Activated T-cell treated with anti-CD3 and anti-CD28 coated beads, Interleukin-2, amount 50 U/mL, for 24 hours (primary cell): ENCODE data around the gene CASZ1.

Experiments
- DNase-seq: peaks from one replicate; pipeline ENCODE4 v3.0.0-alpha.2; 2020
- H3K27ac Mint-ChIP-seq: 2 replicates; pipeline ENCODE4 v1.8.0; 2020; ENCODE audit warnings: mild to moderate bottlenecking, mixed read lengths
- H3K27me3 Mint-ChIP-seq: 2 replicates; pipeline ENCODE4 v1.8.0; 2020; ENCODE audit warnings: mixed read lengths
- H3K36me3 Mint-ChIP-seq: 2 replicates; pipeline ENCODE4 v1.8.0; 2020; ENCODE audit warnings: low read depth, mixed read lengths
- H3K4me1 Mint-ChIP-seq: 2 replicates; pipeline ENCODE4 v1.8.0; 2020; ENCODE audit warnings: low read depth, mixed read lengths
- H3K4me3 Mint-ChIP-seq: 2 replicates; pipeline ENCODE4 v1.8.0; 2020; ENCODE audit warnings: mild to moderate bottlenecking, moderate library complexity, mixed read lengths
- H3K9me3 Mint-ChIP-seq: 2 replicates; pipeline ENCODE4 v1.8.0; 2020; ENCODE audit warnings: mixed read lengths

The CASZ1 gene

DNA sequence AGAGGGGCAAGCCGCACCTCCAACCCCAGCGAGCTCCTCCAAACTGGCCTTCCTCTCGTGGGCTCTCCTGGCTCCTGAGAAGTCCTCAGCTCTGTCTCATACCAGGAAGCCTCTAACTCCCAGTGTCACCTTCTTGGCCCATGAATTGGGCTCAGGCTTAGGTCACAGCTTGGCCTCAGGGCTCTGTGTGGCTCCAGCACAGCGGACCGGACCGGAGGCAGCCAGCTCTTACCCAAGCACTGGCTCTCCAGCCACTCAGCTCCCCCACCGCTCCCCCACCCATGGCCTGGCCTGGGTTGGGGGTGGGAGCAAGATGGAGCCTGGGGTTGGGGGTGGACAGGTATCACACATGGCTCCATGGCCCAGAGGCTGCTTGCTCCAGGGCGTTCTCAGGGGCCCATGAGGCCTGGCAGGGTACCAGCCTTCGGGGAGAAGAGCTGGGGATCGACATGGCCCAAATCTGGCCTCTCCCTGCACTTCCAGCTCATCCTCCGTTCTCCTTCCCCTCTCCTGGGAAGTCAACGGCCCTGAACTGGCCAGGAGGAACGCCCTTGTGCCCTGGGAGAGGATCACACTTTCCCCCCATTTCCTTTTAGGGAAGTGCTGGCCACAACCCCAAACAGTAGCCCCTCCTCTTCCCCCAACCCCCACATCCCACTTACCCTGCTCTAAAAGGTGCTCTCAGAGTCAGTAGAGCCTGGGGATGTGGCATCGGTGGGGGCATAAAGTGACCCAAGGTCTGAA lies 97.5 kb downstream of the CASZ1 start:
- Mint-ChIP-seq H3K36me3 (no peaks in the 10 kb centered on the region), H3K4me1 (peaks cover 18% of the 10 kb centered on the region), H3K9me3 (no peaks in the 10 kb centered on the region), H3K4me3 (no peak overlapping the region), H3K27ac (no peak overlapping the region), H3K27me3 (peaks cover 10% of the 10 kb centered on the region)
- DNase-seq, result no peak

DNA sequence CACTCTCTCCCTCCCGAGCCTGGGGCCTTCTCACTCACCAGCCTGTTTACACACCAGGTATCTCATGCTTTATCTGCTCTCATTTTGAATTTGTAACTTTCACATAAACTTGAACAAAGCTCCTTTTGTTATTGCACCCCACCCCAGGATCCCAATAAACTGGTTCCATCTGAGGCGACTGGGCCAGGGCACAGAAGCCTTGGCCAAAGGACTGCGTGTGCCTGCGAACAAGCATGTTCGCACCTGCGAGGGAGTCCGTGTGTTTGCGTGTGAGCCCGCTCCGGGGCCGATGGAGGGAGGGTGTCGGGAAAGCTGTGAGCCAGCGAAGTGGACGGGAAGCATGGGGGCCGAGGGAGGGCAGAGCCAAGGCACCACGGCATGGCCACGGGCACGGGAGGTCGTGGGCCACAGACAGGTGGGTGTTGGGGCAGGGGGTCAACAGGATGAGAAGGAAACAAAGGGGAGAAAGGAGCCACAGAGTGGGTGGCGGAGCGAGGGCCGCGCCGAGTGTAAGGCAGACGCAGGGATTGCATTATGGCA lies 98.8 kb downstream of the CASZ1 start:
- Mint-ChIP-seq H3K9me3 (no peaks in the 10 kb centered on the region), H3K27ac (no peak overlapping the region), H3K27me3 (peaks cover 8% of the 10 kb centered on the region), H3K36me3 (no peaks in the 10 kb centered on the region), H3K4me1 (peaks cover 26% of the 10 kb centered on the region), H3K4me3 (no peak overlapping the region)
- DNase-seq, result no peak

DNA sequence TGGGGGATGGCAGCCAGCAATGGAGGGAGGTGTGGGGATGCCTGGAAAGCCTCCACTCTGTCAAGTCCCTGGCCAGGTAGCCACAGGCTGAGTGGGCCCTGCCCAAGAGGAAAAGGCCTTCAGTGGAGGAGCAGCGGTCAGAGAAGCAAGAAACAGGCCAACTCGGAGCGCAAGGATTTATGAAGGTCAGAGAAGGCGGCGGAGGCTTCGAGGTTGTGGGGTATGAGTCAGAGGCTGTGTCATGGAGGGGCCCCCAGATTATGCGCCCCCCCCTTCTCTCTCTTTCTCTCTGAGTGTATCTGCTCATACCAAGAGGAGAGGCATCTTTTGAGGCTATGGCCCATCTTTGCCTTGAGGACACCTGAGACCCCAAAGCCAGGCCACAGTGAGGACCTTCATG lies 99.5 kb downstream of the CASZ1 start:
- Mint-ChIP-seq H3K9me3 (no peaks in the 10 kb centered on the region), H3K4me3 (no peak overlapping the region), H3K27ac (no peak overlapping the region), H3K27me3 (peaks cover 8% of the 10 kb centered on the region), H3K36me3 (no peaks in the 10 kb centered on the region), H3K4me1 (peaks cover 34% of the 10 kb centered on the region)
- DNase-seq, result peak; percentile 55

- H3K27ac Mint-ChIP-seq, result no peak overlapping the region
- H3K27me3 Mint-ChIP-seq, result peaks cover 8% of the 10 kb centered on the region
- peak overlapping the region; percentile 71 for H3K4me3 Mint-ChIP-seq
- DNase-seq, result peak; percentile 82
- no peaks in the 10 kb centered on the region for H3K36me3 Mint-ChIP-seq
- H3K4me1 Mint-ChIP-seq, result peaks cover 41% of the 10 kb centered on the region
- H3K9me3 Mint-ChIP-seq, result no peaks in the 10 kb centered on the region
Observed at GRCh38 chr1:10694633-10695627, 101.5 kb downstream of the CASZ1 start.

GRCh38 chr1:10694274-10694632 lies 102.2 kb downstream of the CASZ1 start:
- DNase-seq, result peak; percentile 74
- peak overlapping the region; percentile 77 for H3K4me3 Mint-ChIP-seq

GRCh38 chr1:10693497-10694273 lies 102.8 kb downstream of the CASZ1 start:
- peak overlapping the region; percentile 81 for H3K4me3 Mint-ChIP-seq
- H3K27ac Mint-ChIP-seq, result peak overlapping the region; percentile 86
- H3K9me3 Mint-ChIP-seq, result no peaks in the 10 kb centered on the region
- DNase-seq, result peak; percentile 67
- peaks cover 8% of the 10 kb centered on the region for H3K27me3 Mint-ChIP-seq
- H3K4me1 Mint-ChIP-seq, result peaks cover 41% of the 10 kb centered on the region
- H3K36me3 Mint-ChIP-seq, result no peaks in the 10 kb centered on the region

More at GRCh38 chr1:10694274-10694632, 102.2 kb downstream of the CASZ1 start:
- Mint-ChIP-seq H3K36me3 (no peaks in the 10 kb centered on the region), H3K27ac (peak overlapping the region; percentile 79), H3K4me1 (peaks cover 41% of the 10 kb centered on the region), H3K27me3 (peaks cover 8% of the 10 kb centered on the region), H3K9me3 (no peaks in the 10 kb centered on the region)

GRCh38 chr1:10693152-10693496 lies 103.3 kb downstream of the CASZ1 start:
- Mint-ChIP-seq H3K9me3 (no peaks in the 10 kb centered on the region), H3K27me3 (peaks cover 8% of the 10 kb centered on the region), H3K4me3 (peak overlapping the region; percentile 81), H3K36me3 (no peaks in the 10 kb centered on the region), H3K27ac (peak overlapping the region; percentile 86), H3K4me1 (peaks cover 41% of the 10 kb centered on the region)
- no peak for DNase-seq

DNA sequence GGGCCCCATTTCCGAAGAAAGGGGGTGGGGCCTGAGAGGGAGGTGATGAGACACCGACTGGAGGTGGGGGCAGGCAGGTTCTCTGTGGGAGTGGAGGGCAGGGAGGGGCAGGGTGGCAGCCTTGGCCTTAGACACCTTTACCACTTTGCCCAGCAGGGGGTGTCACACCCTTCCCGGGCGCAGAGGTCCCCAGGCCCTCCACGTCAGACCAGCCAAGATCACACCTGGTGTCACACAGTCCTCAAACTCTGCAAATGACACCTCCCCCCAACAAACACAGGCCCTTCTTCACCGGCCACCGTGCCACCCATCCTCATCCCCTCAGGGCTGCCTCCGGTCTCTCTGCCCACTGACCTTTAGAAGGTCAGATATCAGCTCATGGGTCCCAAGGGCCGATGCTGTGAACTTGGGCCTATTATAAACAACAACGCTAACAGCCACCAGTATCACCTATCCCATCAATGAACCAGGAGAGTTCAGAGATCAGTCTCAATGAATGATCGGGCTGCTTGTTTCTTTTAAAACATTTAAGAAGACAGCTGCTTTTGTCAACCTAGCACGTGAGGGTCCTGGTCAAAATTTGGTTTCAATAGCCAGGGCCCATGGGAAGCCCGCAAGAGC lies 103.9 kb downstream of the CASZ1 start:
- Mint-ChIP-seq H3K4me3 (peak overlapping the region; percentile 81), H3K27ac (peak overlapping the region; percentile 44), H3K9me3 (no peaks in the 10 kb centered on the region), H3K4me1 (peaks cover 39% of the 10 kb centered on the region), H3K36me3 (no peaks in the 10 kb centered on the region), H3K27me3 (peaks cover 8% of the 10 kb centered on the region)
- peak; percentile 73 for DNase-seq

- no peak overlapping the region for H3K4me3 Mint-ChIP-seq
- no peaks in the 10 kb centered on the region for H3K36me3 Mint-ChIP-seq
- DNase-seq, result peak; percentile 37
- no peak overlapping the region for H3K27ac Mint-ChIP-seq
- no peaks in the 10 kb centered on the region for H3K9me3 Mint-ChIP-seq
- H3K27me3 Mint-ChIP-seq, result peaks cover 8% of the 10 kb centered on the region
- H3K4me1 Mint-ChIP-seq, result peaks cover 31% of the 10 kb centered on the region
Observed at GRCh38 chr1:10691740-10692125, 104.7 kb downstream of the CASZ1 start.

GRCh38 chr1:10691075-10691739 lies 105.2 kb downstream of the CASZ1 start:
- no peaks in the 10 kb centered on the region for H3K36me3 Mint-ChIP-seq
- no peak for DNase-seq
- H3K27ac Mint-ChIP-seq, result no peak overlapping the region
- H3K4me1 Mint-ChIP-seq, result peaks cover 28% of the 10 kb centered on the region
- no peak overlapping the region for H3K4me3 Mint-ChIP-seq
- no peaks in the 10 kb centered on the region for H3K9me3 Mint-ChIP-seq
- peaks cover 8% of the 10 kb centered on the region for H3K27me3 Mint-ChIP-seq

- DNase-seq, result no peak
- H3K4me1 Mint-ChIP-seq, result peaks cover 27% of the 10 kb centered on the region
Observed at GRCh38 chr1:10690484-10690883, 106.0 kb downstream of the CASZ1 start.

DNA sequence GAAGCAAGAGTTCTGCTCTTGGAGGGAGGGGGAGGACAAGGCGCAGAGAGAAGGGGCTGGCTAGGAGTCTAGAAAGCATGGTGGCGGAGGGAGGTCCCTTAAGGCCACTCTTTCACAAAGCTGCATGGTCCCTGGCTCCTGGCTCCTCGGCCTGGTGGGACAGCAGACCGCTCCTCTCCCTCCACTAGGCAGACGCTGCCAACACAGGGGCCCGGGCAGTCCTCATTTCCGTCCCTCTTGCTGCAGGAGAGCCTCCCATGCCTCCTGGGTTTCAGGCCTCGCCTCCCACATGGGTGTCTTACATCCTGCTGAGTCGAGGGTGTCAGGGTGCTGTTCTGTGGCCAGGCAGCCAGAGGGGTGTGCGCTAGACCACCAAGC lies 108.0 kb downstream of the CASZ1 start:
- Mint-ChIP-seq H3K36me3 (no peaks in the 10 kb centered on the region), H3K27me3 (no peaks in the 10 kb centered on the region), H3K4me3 (no peak overlapping the region), H3K9me3 (no peaks in the 10 kb centered on the region), H3K4me1 (peaks cover 22% of the 10 kb centered on the region), H3K27ac (no peak overlapping the region)
- no peak for DNase-seq

More at GRCh38 chr1:10690484-10690883, 106.0 kb downstream of the CASZ1 start:
- Mint-ChIP-seq H3K9me3 (no peaks in the 10 kb centered on the region), H3K36me3 (no peaks in the 10 kb centered on the region), H3K4me3 (no peak overlapping the region), H3K27me3 (peaks cover 4% of the 10 kb centered on the region), H3K27ac (no peak overlapping the region)

DNA sequence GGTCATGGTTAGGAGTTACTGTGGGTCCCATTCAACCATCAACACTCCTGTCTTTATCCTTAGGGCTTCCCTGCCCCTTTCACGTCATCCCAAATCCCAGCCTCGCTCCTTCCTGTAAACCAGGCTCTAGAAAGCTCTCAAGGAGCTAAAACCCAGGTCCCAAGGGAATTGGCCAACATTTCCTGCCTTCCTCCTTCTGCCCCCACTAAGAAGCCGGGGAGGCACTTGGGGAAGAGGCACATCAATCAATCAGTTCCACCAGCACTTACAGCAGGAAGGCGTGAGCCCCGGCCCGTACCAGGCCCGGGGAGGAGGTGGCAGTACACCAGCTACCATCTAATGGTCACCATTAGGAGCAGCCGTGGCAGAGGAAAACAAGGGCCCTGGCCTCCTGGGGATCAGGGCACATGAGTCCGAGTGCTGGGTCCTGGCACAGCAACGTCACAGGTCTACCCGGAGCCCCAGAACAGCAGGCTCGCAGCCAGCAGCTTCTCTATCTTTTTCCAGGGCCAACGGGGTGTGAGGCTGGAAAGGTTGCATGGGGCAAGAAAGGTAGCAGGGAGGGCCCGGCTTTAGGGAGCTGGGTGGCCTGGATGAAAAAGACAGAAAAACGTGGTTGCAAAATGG lies 108.6 kb downstream of the CASZ1 start:
- H3K27me3 Mint-ChIP-seq, result no peaks in the 10 kb centered on the region

More for the DNA sequence above, 108.6 kb downstream of the CASZ1 start:
- H3K27ac Mint-ChIP-seq, result no peak overlapping the region
- H3K4me3 Mint-ChIP-seq, result no peak overlapping the region
- no peak for DNase-seq
- no peaks in the 10 kb centered on the region for H3K36me3 Mint-ChIP-seq
- peaks cover 17% of the 10 kb centered on the region for H3K4me1 Mint-ChIP-seq
- H3K9me3 Mint-ChIP-seq, result no peaks in the 10 kb centered on the region
